Stimulated activated CD8-positive, alpha-beta memory T cell treated with anti-CD3 and anti-CD28 coated beads, Interleukin-15, amount 100 ng/mL, for 48 hours (primary cell): ENCODE results near the gene CDK11B.
"Not testable (repeated sequence)": the region's sequence is repeated elsewhere in the genome, so short reads cannot be mapped to it uniquely, and the experiment has no call there.

Experiments
- DNase-seq, 2 donors: peaks; one replicate each; pipeline ENCODE4 v3.0.0-alpha.2; 2020; ENCODE audit warnings: low read depth in 2 of 2

The CDK11B gene

DNA sequence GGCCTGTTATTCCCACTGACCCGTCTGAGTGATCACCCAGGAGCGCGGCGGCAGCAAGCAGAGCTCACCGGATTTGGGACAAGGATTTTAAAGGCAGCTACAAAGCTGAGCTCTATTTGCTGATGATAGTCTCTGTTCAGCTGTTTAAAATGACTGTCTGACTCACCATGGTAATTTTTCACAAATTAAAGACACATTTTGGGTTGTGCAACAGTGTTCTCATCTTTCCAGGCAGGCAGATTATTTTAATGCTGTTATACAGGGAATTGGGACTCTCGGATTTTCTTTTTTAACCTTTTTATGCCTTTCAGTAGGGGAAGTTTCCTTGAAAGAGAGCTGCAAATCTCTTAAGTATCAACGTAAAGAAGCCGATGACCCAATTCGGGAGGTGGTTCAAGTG lies 3.6 kb upstream of the CDK11B start:
- not testable (repeated sequence) for DNase-seq

GRCh38 chr1:1648265-1648664 lies 10.5 kb downstream of the CDK11B start:
- DNase-seq, result not testable (repeated sequence)

DNA sequence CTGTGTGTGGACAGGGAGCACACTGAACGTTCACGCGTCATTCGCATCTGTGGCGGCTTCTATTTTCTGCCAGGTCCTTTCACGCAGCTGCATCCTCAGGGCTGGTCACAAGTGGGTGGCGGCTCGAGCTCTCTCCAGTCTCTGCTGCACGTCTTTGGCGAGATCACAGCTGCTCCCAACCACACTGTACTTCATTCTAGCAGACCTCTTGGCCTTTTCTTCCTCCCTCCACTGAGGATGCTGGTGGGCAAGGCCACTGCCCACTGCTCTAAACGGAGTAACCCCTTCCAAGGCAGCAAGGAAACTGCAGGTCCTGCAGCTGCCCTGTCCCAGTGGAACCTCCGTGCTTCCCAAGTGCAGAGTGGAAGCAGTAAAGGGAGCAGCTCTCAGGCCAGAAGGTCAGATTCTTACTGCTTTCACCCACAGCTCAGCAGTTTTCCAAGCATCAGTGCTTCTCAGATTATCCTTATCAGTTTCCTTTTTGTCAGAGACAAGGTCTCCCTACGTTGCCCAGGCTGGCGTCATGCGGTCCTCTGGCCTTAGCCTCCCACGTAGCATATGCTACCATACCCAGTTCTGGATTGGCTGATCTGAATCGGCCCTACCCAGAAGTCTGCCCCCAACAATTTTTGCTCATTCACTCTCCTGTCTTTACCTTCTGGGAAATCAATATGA lies 11.1 kb downstream of the CDK11B start:
- DNase-seq, result not testable (repeated sequence)

- not testable (repeated sequence) for DNase-seq
Observed at GRCh38 chr1:1646326-1646725, 12.5 kb downstream of the CDK11B start.

DNA sequence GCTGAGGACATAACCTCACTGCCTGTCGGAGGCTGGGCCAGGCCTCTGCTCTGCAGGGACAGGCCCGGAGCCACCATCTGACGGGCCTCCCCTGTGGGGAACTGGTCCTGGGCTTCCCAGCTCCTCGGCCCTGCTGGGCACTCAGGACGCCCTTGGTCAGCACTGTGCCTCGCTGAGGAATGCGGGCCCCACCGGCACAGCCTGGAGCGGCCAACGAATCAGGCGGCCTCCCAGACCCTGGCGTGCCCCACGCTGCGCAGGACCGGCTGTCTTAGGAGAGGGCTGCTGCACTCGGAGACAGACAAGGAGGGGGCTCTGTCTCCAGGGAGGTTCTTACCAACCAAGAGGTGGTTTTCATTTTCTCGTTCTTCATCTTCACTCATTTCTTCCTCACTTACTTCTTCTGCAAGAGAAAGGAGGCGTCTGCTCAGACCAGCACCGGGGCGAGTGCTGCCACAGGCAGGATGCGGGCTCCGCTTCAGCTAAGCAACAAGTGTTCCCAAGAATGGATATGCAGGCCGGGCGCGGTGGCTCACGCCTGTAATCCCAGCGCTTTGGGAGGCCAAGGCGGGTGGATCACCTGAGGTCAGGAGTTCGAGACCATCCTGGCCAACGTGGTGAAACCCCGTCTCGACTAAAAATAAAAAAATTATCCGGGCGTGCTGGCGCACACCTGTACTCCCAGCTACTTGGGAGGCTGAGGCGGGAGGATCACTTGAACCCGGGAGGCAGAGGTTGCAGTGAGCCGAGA lies 17.9 kb downstream of the CDK11B start:
- DNase-seq, result not testable (repeated sequence)

DNA sequence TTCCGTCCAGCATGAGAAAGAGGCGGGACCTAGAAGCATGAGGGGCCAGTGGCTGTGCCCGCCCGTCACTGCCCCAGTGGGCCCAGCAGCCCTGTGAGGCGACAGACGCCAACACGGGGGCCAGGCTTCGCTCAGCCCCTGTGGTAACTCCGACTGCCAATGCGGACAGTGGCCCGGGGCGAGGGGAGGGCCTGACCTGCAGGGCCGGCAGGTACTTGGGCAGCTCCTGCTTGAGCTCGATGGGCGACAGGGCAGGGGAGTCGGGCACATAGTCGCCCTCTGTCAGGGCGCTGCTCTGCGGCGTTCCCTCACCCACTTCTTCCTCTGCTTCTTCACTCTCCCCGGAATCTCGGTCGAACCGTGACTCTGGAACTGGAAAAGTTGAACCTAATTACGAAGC lies 18.7 kb downstream of the CDK11B start:
- not testable (repeated sequence) for DNase-seq

DNA sequence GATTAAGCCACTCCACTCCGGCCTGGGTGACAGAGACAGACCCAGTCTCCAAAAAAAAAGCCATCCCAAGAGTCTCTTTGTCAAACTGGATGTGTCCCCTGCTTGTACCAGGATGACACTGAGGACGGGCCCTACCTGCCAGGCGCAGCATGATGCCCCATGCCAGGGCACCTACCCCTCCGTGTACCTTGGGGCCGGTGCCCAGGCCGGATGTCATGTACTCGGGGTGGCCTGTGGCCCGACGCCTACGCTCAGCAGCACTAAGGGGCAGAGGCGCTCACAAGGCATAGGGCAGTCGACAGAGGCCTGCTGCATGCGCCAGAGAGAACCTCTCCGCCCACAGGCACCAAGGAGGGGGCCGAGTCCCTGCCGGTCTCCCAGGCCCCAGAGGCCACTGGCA lies 19.4 kb downstream of the CDK11B start:
- not testable (repeated sequence) for DNase-seq

DNA sequence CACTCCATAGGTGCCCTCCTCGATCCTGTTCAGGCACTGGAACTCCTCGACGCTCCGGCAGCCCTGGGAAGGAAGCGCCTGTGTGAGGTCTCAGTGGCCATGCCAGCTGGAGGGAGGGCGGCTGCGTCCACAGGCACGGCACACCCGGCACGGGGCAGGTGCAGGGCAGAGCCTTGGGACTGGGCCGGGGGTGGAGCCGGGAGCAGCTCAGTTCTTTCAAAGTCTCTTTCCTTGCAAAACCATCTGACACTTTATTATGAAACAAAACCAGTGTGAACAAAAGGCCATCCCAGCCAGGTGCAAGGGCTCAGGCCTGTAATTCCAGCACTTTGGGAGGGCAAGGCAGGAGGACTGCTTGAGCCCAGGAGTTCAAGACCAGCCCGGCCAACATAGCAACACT lies 20.3 kb downstream of the CDK11B start:
- DNase-seq, result not testable (repeated sequence)

DNA sequence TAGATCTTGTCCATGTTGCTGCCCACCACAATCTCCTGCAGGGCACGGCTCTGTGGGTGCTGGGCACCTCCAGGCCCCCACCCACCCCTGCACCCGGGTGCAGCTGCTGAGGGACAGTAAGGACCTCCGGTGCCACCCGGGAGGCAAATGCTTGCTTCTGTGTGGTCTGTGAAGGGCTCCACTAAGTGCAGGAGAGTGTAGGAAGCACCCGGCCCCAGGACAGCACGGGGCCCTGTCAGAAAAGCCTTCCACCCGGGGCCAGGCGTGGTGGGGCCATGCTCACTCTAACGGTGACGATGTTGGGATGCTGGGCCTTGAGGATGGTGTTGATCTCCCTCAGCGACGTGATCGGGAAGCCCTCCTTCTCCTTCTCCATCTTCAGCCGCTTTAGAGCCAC lies 21.3 kb downstream of the CDK11B start:
- not testable (repeated sequence) for DNase-seq

DNA sequence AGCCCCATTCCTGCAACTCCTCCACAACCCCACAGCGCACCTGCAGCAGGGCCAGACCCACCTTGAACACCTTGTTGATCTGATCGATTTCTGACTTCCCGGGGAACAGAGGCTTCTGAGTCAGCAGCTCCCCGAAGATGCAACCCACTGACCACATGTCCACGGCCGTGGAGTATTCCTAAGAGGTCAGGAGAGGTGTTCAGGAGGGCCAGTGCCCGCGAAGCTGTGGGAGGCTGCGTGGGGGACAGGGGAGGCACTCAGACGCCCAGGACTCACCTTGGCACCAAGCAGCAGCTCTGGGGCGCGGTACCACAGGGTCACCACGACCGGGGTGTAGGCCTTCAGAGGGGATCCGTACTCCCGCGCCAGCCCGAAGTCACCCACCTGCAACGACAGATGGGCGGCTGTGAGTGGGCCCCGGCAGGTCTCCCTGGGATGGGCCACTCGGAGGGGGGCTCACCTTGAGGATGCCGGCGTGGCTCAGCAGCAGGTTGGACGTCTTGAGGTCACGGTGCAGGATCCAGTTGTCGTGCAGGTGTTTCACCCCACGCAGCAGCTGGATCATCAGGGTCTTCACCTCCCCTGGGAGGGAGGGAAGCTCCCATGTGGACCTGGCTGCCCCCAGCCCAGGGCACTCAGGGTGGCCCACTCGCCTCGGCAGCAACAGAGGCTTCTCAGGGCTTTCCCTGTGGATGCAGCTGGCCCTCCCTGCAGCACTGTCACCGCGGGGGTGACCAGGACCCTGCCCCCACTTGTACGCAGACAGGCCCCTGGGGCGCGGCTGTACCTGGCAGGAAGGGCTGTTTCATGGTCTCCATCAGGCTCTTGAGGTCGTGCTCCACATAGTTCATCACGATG lies 22.0 kb downstream of the CDK11B start:
- not testable (repeated sequence) for DNase-seq

DNA sequence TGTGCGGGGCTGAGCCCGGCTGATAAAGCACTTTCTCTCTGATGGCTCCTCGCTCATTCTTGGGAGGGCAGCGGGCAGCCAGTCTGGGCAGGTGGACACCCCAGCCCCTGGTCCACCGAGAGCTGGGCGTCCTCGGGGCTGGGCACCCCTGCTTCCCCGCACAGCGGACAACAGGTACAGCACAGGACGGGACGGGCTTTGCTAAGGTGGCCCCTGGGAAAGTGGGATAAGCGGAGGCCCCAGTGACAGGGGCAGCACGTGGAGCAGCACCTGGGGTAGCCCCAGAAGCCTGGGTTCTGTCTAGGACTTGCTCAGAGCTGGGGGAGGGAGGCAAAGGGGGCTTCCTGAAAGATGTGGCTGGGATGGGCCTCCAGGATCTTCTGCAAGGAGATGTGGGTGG lies 24.2 kb downstream of the CDK11B start:
- not testable (repeated sequence) for DNase-seq

GRCh38 chr1:1633409-1633808 lies 25.4 kb downstream of the CDK11B start:
- DNase-seq, result not testable (repeated sequence)

DNA sequence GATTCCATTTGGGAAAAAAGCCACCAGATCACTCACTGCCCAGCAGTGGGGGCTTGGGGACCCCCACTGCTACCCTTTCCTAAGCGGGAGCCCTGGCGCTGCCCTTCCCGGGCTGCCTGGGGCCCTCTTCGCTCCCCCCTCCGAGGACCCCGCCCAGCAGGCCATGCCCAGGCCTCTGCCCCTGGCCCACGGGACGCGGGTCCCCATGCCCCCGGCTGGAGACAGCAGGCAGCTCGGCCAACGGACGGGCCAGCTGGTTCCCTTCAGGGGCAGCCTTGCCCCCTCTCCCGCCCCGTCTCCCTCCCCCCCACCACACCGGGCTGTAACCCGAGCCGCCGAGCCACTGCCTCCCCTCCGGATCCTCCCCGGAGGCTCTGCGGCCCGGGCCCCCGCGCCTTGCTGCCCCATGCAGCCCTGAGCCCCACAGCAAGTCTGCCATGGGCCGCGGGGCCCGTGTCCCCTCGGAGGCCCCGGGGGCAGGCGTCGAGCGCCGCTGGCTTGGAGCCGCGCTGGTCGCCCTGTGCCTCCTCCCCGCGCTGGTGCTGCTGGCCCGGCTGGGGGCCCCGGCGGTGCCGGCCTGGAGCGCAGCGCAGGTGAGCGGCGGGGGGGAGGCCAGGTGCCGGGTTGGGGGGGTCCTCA lies 26.9 kb downstream of the CDK11B start, which contains the start of gene MMP23B:
Gene MMP23B, plus strand, starts transcription at position 392 of the 639 bp plus-strand sequence. Its CDS starts 46 bp downstream, at position 438.
- DNase-seq, result no peak

DNA sequence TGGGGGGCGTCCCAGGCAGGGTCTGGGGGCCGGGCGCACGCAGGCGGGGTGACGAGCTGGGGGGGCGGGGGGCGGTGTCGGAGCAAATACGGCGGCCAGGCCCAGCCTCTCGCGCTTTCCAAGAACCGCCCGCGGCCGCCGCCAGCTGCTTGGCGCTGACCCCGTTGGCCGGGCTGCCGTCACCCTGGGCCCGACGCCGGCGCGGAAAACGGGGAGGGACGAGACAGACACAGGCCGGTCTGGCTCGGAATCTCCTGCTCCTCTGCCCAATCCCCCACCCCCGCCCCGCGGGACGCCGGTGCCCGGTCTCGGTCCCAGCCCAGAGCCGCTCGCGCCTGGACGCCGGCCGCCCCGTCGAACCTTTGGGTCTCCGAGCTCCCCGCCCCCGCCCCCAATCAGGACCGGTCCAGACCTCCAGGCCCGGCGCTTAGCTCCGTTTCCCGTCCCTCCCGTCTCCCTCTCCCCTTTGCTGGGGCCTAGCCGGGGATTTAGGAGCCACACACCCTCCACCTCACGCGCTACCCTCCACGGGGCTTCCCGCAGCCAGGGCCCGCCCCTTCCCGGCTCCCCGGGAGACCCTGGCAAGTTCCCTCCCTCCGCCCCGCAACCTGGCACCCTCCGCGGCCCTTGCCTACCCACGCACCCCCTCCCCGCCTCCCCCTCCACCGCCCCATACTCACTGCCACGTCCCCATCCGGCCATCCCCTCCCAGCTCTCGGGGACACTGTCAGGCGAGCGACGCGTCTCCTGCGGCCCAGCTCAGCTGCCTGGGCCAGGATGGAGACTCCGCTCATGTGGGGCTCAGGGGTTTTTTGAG lies 27.6 kb downstream of the CDK11B start:
- no peak for DNase-seq

GRCh38 chr1:1630191-1630964 lies 28.4 kb downstream of the CDK11B start:
- peak; percentile 88 to 90 for DNase-seq

- peak; percentile 50 for DNase-seq
Observed at GRCh38 chr1:1629430-1630190, 29.2 kb downstream of the CDK11B start.

DNA sequence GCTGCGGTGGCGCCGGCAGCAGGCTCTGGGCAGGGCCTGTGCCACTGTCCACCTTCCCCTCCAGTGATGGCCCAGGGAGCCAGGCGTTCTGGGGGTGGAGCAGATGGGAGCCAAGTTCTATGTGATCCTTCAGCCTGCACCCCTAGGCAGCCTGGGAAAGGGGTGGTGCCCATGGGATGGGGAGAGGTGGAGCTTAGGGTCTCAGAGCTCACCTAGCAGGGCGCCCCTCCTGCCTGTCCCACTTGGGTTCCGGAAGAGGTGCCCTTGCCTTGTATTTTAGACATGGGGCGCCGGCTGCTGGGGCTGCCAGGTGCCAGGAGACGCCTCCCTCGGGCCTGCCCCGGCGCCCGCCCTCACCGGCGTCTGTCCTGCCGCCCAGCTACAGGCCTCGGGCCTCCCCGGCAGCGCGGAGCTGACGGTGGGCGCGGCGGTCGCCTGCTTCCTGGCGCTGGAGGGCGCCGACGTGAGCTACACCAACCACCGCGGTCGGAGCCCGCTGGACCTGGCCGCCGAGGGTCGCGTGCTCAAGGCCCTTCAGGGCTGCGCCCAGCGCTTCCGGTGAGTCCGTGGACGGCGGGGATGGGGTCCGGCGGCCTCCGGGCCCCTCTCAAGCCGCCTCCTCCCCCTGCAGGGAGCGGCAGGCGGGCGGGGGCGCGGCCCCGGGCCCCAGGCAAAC lies 29.9 kb downstream of the CDK11B start:
- DNase-seq, result peak in 1 of 2 donors; percentile 40
